Neural progenitor cell (in vitro differentiated cells): Measurements from ENCODE around the gene GLIPR2.
"Not testable (repeated sequence)": the region's sequence is repeated elsewhere in the genome, so short reads cannot be mapped to it uniquely, and the experiment has no call there.

Experiments used
- CTCF ChIP-seq: fragments of 200-600 bp; sonication (generic); IDR thresholded peaks from 2 replicates; pipeline ENCODE4 v1.5.1; 2017; ENCODE audit warnings: antibody characterized with exemption, mild to moderate bottlenecking
- EZH2 ChIP-seq: fragments of 200-600 bp; sonication (generic); IDR thresholded peaks from 2 replicates; pipeline ENCODE4 v1.6.1; 2017; ENCODE audit warnings: antibody characterized with exemption, mild to moderate bottlenecking, moderate library complexity
- EZH2phosphoT487 ChIP-seq: fragments of 200-600 bp; sonication (generic); IDR thresholded peaks from 2 replicates; pipeline ENCODE4 v1.6.1; 2017; ENCODE audit warnings: antibody characterized with exemption

DNA sequence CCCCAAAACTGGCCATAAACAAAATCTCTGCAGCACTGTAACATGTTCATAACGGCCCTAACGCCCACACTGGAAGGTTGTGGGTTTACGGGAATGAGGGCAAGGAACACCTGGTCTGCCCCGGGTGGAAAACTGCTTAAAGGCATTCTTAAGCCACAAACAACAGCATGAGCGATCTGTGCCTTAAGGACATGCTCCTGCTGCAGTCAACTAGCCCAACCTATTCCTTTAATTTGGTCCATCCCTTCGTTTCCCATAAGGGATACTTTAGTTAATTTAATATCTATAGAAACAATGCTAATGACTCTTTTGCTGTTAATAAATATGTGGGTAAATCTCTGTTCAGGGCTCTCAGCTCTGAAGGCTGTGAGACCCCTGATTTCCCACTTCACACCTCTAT, 43.7 kb downstream of the GLIPR2 start:
- not testable (repeated sequence) for TF ChIP-seq CTCF, EZH2, EZH2phosphoT487
